ENCODE measurements around the gene XAGE5.
"Not testable (repeated sequence)": the region's sequence is repeated elsewhere in the genome, so short reads cannot be mapped to it uniquely, and the experiment has no call there.

XAGE5 gene

GRCh38 chrX:52811065-52811625 lies at the start of gene XAGE5:
XAGE5 (plus strand) TSS chrX:52811287; CDS start chrX:52812567, 1,280 bp downstream.
- no peak for DNase-seq

- not testable (repeated sequence) for DNase-seq
These were observed 45.1 kb upstream of the XAGE5 start for GRCh38 chrX:52765983-52766382.

- not testable (repeated sequence) for DNase-seq
These were observed 37.6 kb upstream of the XAGE5 start for GRCh38 chrX:52773504-52773903.

GRCh38 chrX:52797327-52797726 lies 13.8 kb upstream of the XAGE5 start, which contains the start of gene SPANXN5:
SPANXN5 (minus strand) TSS chrX:52797427; CDS start chrX:52797348, 79 bp downstream.
- DNase-seq, result not testable (repeated sequence)

- not testable (repeated sequence) for DNase-seq
These were observed 6.2 kb upstream of the XAGE5 start for GRCh38 chrX:52804876-52805275.

GRCh38 chrX:52819788-52820187 lies 8.7 kb downstream of the XAGE5 start:
- no peak for DNase-seq

GRCh38 chrX:52821079-52821760 lies 10.1 kb downstream of the XAGE5 start:
- DNase-seq, result no peak

GRCh38 chrX:52824608-52825007 lies 13.5 kb downstream of the XAGE5 start:
- no peak for DNase-seq

- no peak for DNase-seq
These were observed 19.5 kb downstream of the XAGE5 start for GRCh38 chrX:52830551-52830950.

GRCh38 chrX:52839137-52839536 lies 28.1 kb downstream of the XAGE5 start:
- no peak for DNase-seq

- DNase-seq, result not testable (repeated sequence)
These were observed 32.5 kb downstream of the XAGE5 start for GRCh38 chrX:52843619-52844018.

GRCh38 chrX:52852110-52852860 lies 41.2 kb downstream of the XAGE5 start:
- no peak for DNase-seq

GRCh38 chrX:52856991-52857525 lies 46.0 kb downstream of the XAGE5 start:
- not testable (repeated sequence) for DNase-seq

GRCh38 chrX:52865343-52865998 lies 54.4 kb downstream of the XAGE5 start:
- DNase-seq, result no peak
